HTERT RPE-1 (cell line): ENCODE measurements around the gene RBM8A.

Experiments
- in situ Hi-C: fragments of 300-500 bp; cut with MboI; formaldehyde crosslinking; loops from 4 replicates; pipeline ENCODE4 v1.14.3; 2020; ENCODE audit warnings: low sequenced_read_pairs

RBM8A gene

GRCh38 chr1:145918144-145918991, 8.9 kb downstream of the RBM8A start, which contains the start of gene PEX11B:
Gene PEX11B (minus strand): TSS chr1:145918717. CDS start chr1:145918688, 29 bp downstream.
- in situ Hi-C loops: no loop called here

- in situ Hi-C loops: no loop called here
Measured at GRCh38 chr1:145917595-145917994, 9.7 kb downstream of the RBM8A start.

DNA sequence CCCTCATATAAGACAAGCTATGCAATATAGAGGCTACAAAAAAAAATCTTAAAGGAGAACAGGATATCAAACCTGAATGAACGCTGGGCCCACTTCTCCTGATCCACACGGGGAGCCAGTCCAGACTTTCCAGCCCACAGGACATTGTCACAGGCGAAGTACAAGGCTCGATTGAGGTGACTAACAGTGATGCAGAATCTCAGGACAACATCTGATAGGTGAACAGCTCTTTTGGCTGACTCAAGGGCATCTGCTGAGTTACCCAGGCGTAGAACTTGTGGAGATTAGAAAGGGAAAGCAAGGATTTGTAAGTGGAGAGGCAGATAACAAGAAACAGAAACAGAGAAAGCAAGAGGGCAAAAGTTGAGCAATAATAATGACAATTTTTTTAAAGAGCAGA, 10.5 kb downstream of the RBM8A start:
- in situ Hi-C loops: no loop called here

DNA sequence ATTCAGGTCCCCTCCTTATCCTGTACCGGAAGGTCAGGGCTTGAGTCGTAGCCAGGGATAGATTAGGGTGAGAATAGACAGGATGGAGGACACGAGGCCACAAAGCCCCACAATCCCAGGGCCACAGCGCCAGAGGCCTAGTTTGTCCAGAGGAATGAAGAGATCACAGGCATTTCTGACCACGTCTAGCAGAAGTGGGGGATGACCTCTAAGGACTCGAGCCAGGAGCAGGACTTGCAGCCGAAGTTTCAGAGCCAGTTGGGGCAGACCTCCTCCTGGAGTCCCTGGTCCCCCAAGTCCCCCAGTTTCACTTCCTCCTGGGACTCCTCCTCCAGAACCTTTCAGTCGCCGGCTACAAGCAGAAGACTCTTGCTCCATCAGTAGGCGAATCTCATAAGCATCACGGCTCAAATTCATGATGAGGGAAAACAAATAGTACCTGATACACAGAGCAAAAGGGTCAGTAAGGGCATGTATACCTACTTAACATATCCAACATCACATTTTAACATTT, 15.1 kb downstream of the RBM8A start:
- in situ Hi-C loops: no loop called here

DNA sequence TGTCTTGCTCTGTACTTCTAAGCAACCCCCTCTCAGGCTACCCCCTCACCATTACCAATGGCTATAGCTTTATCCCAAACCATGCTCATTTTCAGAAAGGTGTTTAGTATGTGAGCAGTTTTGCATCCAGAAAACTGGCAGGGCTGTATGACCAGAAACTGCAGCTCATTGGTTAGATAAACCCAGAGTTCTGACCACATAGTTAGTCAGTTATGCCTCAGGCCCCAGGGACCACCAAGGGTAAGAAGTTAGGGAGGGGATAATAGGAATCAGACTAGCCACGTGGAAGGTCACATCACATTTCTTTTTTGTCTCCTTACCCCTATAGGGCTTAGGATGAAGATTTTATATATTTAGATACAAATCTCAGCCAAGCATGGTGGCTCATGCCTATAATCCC, 18.6 kb downstream of the RBM8A start:
- in situ Hi-C loops: no loop called here

GRCh38 chr1:145906954-145907753, 20.1 kb downstream of the RBM8A start:
- in situ Hi-C loops: no loop called here

DNA sequence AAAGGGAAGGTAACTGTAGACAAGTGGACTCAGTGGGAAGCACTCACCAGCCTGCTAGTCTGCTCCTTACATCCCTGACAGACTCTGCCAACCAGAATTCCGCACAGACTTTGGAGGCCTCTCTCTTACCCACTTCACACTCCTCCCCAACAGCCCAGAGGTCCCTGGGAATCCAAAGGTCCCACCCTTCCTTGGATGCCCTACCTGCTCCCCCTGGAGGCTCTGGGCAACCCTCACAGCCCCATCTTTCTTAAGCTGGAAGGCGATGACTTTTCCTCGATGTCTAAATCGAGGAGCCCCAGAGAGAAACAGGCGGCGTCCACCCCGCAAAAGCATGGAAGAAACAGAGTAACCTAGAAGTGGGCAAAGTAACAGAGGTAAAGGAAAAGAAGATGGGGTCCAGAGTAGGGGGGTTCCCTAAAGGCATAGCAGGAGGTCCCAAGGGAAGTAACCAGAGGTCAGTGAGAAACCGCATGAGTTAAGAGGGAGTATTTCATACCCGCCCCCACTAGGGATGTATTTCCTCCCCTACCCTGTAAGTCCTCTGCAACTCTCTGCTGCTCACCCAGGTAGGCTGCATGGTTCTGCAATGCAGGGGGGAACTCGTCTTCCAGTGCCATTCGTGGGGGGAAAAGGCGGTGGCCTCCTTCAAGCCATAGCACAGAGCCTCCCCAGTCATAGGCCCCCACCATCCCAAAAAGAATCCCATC, 25.8 kb downstream of the RBM8A start:
- in situ Hi-C loops: no loop called here

DNA sequence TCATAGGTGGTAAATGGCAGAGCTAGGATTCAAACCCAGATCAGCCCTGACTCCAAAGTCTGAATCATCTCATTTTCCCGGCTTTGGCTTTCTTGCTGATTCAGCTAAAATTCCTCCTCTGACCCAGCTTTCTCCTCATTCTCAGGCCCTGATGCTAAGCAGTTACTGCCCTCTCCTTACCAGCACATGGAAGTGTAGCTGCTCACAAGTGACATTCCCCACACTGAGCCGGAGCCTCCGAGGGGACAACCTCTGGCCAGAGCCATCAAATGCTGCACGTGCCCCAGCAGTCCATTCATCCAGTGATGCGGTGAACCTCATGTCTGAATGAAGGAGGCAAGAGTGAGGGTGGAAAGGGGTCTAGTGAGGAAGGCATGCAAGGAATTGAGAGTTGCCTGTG, 28.5 kb downstream of the RBM8A start:
- in situ Hi-C loops: no loop called here

GRCh38 chr1:145897969-145898368, 29.3 kb downstream of the RBM8A start:
- in situ Hi-C loops: no loop called here

GRCh38 chr1:145895471-145895870, 31.8 kb downstream of the RBM8A start:
- in situ Hi-C loops: no loop called here

- in situ Hi-C loops: no loop called here
Measured at GRCh38 chr1:145893306-145894055, 33.8 kb downstream of the RBM8A start.

GRCh38 chr1:145892486-145893087, 34.7 kb downstream of the RBM8A start:
- in situ Hi-C loops: no loop called here

GRCh38 chr1:145891587-145892485, 35.4 kb downstream of the RBM8A start:
- in situ Hi-C loops: no loop called here

DNA sequence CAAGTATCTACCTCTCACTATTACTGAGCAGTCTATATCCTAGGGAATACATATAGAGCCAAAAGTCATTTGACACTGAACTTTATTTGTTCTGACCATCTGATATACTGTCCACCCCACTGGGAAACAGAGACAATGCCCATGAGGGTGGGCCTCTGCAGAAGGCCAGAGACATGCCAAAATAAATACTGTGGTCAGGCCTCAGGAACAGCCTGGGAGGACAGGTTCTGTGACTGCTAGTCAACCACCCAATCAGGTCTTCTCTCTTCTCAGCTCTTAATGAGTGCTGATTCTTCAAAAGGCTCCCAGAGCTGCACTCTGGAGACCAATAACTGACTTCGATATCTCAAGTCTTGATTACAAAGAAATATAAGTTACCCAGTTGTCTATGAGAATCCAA, 36.1 kb downstream of the RBM8A start:
- in situ Hi-C loops: no loop called here

GRCh38 chr1:145889722-145890121, 37.6 kb downstream of the RBM8A start:
- in situ Hi-C loops: no loop called here

- in situ Hi-C loops: no loop called here
Measured at GRCh38 chr1:145887631-145888030, 39.7 kb downstream of the RBM8A start.

- in situ Hi-C loops: no loop called here
Measured at GRCh38 chr1:145886816-145887215, 40.5 kb downstream of the RBM8A start.

DNA sequence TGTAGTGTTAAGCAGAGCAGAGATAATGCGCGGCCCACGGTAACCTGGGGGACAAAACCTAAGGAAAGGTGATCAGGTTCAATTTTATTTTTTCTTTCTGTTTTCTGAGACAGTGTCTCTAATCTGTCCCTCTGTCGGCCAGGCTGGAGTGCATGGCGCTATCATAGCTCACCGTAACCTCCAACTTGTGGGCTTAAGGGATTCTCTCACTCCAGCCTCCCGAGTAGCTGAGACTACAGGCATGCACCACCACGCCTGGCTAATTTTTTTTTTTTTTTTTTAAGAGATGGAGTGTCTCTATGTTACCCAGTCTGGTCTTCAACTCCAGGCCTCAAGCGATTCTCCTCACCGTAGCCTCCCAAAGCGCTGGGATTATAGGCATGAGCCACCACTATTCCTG, 40.9 kb downstream of the RBM8A start:
- in situ Hi-C loops: no loop called here

DNA sequence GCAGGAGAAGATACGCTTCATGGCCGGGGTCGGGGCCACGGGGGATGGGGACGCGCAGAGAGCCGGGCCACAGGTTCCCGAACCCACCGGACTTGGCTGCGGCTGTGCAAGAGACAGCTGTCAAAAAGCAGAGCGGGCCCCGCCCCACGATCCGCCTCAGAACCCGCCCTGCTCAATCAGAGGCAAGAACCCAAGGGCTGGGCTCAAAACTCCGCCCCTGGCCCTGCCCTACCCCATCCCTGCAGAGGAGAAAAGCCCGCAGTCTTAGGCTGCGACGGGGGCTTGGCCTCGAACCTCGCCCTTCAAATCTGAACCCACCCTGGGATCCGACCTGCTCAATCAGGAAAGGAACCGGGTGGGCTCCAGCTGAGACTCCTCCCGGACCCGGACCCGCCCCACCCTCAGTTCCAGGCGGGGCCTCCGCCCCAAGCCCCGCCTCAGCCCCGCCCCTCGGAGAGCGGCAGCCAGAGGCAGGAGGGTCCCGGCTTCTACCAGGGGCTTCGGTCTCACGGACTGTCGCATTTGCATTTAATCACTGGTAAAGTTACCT, 41.5 kb downstream of the RBM8A start, which contains the start of gene ANKRD35:
Gene ANKRD35 (minus strand): TSS at position 129 of the 550 bp plus-strand sequence. CDS start 108 bp downstream, at position 21.
- in situ Hi-C loops: no loop called here
